Retina (tissue), 1 donor: ENCODE results near the gene DYRK2.

Experiments used
- DNase-seq: peaks from one replicate; pipeline ENCODE4 v3.0.0-alpha.2; 2016

DYRK2 gene

GRCh38 chr12:67709367-67709954, 60.9 kb downstream of the DYRK2 start:
- DNase-seq, result no peak

DNA sequence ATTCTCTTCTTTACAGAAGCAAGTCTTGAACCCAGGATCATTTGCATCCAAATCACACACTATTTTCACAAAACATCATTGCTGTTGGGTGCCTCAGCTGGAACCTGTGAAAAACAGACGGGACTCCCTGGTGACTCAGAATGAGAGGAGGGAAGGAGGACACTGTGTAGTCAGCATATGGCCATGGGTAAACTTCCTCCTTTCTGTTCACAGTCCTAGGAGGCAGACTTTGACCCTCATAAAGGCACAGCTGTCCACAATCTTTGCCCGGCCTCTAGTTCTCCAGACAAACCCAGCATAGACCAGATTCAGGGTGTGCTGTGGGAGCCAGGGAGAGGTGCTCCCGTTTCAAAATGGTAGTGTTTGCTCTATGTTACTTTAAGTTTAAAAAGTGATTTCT, 62.0 kb downstream of the DYRK2 start:
- no peak for DNase-seq

DNA sequence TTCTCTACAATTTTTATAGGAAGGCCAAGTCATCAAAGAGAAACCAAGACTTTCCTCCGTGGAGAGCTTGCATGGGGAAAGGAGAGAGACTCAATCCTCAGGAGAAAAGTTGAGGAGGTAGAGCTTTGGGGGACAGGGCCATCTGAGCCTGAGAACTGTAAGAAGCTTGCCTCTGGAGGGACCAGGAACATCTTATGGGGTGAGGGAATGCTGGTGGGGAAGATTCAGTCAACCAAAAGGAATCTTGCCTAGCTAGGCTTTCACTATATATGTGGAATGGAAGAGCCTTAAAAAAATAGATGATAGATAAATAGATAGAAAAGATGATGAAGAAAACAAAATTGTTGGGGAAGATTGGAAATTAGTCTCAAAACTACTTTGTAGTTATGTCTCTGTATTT, 63.5 kb downstream of the DYRK2 start:
- no peak for DNase-seq

- no peak for DNase-seq
Observed at GRCh38 chr12:67714648-67715047, 66.1 kb downstream of the DYRK2 start.
